ENCODE data around the gene MAGEA6.

MAGEA6 gene

DNA sequence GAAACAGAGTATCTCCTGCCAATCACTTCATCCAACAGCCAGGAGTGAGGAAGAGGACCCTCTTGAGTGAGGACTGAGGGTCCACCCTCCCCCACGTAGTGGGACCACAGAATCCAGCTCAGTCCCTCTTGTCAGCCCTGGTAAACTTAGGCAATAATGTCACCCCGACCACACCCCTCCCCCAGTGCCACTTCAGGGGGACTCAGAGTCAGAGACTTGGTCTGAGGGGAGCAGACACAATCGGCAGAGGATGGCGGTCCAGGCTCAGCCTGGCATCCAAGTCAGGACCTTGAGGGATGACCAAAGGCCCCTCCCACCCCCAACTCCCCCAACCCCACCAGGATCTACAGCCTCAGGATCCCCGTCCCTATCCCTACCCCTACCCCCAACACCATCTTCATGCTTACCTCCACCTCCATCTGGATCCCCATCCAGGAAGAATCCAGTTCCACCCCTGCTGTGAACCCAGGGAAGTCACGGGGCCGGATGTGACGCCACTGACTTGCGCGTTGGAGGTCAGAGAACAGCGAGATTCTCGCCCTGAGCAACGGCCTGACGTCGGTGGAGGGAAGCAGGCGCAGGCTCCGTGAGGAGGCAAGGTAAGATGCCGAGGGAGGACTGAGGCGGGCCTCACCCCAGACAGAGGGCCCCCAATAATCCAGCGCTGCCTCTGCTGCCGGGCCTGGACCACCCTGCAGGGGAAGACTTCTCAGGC is 36.1 kb downstream of the MAGEA6 start, which contains the start of the genes CSAG1 and MAGEA12:
Gene CSAG1, minus strand, starts transcription at position 461 of the 715 bp plus-strand sequence. CDS start 1,261 bp downstream, outside the sequence.
Gene MAGEA12, plus strand, starts transcription at position 497 of the 715 bp plus-strand sequence. CDS start 2,405 bp downstream, outside the sequence.
- no peak for DNase-seq (ENCODE audit: low spot score)

- DNase-seq (ENCODE audit: low spot score) = no peak
Measured at GRCh38 chrX:152725409-152725808, 44.1 kb downstream of the MAGEA6 start.
